GM10847 (cell line): ENCODE measurements around the gene NHS.

Experiments used
- POLR2A ChIP-seq: IDR thresholded peaks from 2 replicates; pipeline ENCODE4 v1.6.1; 2011; ENCODE audit not compliant: insufficient read length; ENCODE audit errors: extremely low read depth

NHS gene

GRCh38 chrX:17380221-17380620 is 5.2 kb downstream of the NHS start:
- TF ChIP-seq POLR2A = no peak

DNA sequence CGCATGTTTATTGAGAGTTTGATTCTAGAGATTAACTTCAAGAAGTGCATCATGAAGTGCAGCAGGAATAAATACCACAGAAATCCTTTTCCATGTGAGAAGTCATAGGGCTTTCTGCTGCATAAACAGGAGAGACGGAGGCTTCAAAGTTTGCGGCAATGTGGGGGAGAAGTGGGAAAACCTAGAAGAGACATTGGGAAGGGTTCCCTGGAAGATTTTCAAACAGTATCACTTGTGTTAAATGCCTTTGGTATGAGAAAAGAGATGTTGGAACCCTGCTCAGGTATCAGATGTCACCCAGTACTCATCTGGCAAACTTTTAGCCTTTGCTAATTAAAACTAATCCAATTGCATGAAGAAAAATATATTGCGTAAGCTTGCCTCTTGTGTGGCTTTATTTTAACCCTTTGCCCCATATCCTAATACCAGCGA is 15.4 kb downstream of the NHS start:
- TF ChIP-seq POLR2A = no peak

DNA sequence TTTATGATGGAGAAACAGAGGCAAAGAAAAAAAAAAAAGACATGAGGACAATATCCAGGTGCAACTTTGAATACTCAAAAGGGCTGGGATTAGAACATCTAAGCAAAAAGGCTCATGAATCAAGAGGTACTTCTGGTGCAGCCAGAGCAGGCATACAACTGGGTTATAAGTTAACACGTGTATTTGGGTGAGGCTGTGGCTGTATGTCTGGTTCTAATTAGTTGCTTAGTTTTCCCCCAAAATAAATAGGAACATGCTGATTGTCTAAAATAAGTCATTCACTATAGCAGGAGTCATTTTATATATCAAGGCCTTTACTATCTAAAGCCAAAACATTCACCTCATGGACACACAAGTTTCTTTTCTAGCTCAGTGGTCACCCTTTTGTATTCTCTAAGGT is 20.2 kb downstream of the NHS start:
- TF ChIP-seq POLR2A = no peak

GRCh38 chrX:17397074-17397473 is 22.1 kb downstream of the NHS start:
- TF ChIP-seq POLR2A = no peak

GRCh38 chrX:17403189-17403691 is 28.2 kb downstream of the NHS start:
- TF ChIP-seq POLR2A = no peak

- TF ChIP-seq POLR2A = no peak
Observed at GRCh38 chrX:17403972-17404371, 29.0 kb downstream of the NHS start.

GRCh38 chrX:17405225-17405969 is 30.4 kb downstream of the NHS start:
- no peak for TF ChIP-seq POLR2A

- TF ChIP-seq POLR2A = no peak
Observed at GRCh38 chrX:17409566-17410290, 34.7 kb downstream of the NHS start.

DNA sequence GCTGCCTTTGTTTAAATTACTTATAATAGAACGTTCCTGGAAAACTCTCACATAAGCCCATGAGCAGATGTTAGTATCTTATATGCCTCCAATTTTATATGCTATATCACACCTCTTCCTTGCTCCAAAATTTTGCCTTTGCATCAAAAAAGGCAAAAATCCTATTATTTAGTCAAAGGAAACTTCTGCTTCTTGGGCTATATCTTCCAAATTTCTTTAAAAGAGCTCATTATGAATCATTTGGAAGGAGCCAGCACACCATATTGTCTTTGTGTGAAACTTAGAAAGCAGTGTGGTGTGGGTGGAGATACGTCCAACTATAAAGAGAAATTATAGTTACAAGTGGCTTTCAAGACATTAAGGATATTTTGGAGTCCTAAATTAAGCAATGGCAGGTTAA is 35.7 kb downstream of the NHS start:
- no peak for TF ChIP-seq POLR2A

DNA sequence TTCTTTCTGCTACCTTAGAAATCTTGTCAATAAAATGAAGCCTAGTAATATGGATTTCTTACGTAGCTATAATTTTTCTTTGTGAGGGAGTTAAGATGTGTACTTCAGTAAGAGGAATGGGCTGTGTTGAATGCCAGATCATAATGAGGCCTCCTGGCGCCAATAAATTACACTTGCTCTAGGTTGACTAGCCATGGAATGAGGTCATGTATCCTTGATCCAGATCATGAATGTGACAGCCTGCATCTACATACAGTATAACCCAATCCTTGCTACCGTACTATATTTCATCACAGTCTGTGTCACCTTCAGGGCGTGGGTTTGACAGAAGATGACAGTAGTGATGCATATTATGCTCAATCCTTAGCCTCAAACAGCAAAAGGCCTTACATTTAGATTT is 36.2 kb downstream of the NHS start:
- no peak for TF ChIP-seq POLR2A

- no peak for TF ChIP-seq POLR2A
Observed at GRCh38 chrX:17412692-17413091, 37.7 kb downstream of the NHS start.

- TF ChIP-seq POLR2A = no peak
Observed at GRCh38 chrX:17413228-17413627, 38.2 kb downstream of the NHS start.

- TF ChIP-seq POLR2A = no peak
Observed at GRCh38 chrX:17414027-17414658, 39.1 kb downstream of the NHS start.

- no peak for TF ChIP-seq POLR2A
Observed at GRCh38 chrX:17414839-17415238, 39.8 kb downstream of the NHS start.

DNA sequence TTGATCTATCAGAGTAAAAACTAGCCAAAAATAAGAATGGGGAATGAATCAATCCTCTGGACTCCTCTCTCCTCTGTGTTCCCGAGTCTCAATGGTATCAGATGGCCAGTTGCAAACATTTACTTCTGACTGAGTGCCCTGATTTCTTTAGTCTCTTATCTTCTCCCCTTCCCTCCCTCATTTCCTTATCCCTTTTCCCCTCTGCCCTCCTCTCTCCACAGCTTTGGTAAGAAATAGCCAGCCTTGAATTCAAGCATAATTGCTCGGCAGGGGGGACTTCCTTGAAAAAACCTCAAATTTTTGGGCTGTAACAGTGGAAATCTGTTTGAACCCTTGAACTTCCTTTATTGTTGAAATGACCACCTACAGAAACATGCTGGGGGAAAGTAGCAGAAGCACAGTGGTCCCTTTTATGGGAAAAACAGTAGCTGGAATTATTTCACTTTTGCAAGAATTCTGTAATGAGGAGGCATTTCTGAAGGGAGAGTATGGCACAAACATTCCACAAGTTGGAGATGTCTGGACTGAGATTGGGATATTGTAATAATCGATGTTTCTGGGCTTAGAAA is 40.3 kb downstream of the NHS start:
- TF ChIP-seq POLR2A = no peak

DNA sequence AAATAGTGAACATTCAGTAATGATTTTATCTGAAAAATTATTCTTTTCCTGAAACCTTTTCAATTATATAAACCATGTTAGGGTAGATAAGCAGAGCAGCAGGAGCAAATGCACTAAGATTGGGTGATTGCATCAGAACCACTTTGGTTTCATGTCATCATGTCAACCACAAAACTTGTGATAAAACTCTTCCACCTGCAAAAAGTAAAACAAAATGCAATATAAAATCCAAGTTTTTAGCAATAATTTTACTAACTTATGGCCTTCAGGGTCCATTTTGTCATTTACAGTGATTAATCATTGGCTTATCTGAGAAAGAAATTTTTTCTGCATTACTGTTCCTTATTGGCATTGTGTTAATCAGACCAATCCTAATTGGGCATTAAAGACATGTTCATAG is 42.4 kb downstream of the NHS start:
- no peak for TF ChIP-seq POLR2A
